ENCODE measurements around the gene SSTR3. TPM values are rescaled to one million over a fixed set of nuclear protein-coding genes. Genes with fewer than 3 reads are reported as not detected.
A peak's percentile ranks its signal among the peaks of the same experiment; 100 is the strongest.

Gene SSTR3
- total RNA-seq, 2 experiments from 2014 or later, result 28.1 to 28.6 TPM

DNA sequence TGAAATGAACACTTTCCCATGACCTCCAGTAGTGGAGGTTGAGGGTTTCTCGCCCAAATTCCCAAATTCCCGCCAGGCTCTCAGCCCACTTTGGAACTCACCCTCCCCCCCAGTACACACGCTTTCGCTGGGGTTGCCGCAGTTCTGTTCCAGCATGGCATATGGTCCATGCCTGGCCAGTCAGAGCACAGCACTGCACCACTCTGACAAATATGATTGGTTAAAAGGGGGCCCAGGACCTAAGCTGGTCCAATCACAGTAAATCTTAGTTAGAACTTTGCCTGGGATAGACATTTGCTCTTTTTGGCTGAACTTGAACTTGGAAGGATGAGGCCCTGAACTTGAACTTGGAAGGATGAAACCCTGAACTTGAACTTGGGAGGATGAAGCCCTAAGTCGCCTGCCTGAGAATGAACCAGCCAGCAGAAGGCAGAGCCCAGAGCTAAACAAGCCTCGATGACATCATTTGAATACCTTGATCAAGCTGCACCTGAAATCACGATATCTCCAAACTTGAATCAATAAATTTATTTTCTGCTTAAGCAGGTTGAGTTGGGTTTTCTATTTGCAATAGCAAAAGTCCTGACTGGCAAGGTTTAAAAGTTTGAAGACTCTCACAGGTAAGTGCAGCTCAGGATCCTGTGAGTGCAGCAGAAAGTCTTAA, 12.6 kb upstream of the SSTR3 start:
- DNase-seq, result no peak
- H3K27ac Mint-ChIP-seq, result peak overlapping the region; percentile 98
- H3K4me1 Mint-ChIP-seq (ENCODE audit: low read depth), result peaks cover 85% of the 10 kb centered on the region
- H3K9me3 Mint-ChIP-seq, result peaks cover 27% of the 10 kb centered on the region
- H3K4me3 Mint-ChIP-seq, result no peak overlapping the region
- intact Hi-C loops (cut with micrococcal nuclease), result loop anchor here (10.0 kb wide), 1 partner anchor 840 kb away; the partner anchor contains the start of gene MYH9
- H3K36me3 Mint-ChIP-seq (ENCODE audit: low read depth), result peaks cover 86% of the 10 kb centered on the region
- CTCF ChIA-PET, result interaction anchor here (1.1 to 5.5 kb wide), 5 partner anchors 9 to 42 kb away, joined by 3 to 40 read pairs (median 5); no protein-coding TSS in a partner anchor
- no peaks in the 10 kb centered on the region for H3K27me3 Mint-ChIP-seq (ENCODE audit: low read depth)

DNA sequence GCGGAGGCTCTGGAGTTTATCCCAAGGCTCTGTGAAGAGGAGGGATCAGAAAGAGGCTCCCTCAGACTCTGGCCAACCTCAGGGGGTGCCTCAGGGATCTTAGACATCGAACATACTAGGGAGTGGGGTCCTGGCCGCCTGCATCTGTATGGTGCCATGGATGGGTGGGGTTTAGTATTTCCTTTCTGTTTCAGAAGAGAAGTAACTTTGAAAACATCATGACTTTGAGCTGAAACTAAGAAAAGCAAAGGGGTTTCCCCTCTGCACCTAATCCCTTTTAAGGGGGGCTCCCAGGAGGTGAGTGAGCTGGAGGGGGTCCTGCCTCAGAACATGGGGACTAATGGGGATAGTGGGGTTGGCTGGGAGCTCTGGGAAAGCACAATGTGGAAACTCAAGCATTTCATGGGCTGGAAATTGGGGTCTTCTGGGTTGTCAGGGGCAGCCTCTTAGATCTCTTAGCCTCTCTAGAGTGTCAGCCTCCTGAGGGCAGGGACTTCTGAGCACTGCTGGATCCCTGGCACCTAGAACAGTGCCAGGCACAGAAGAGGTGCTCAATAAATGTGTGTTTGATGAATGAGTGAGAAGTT, 11.8 kb upstream of the SSTR3 start:
- CTCF ChIA-PET, result interaction anchor here (1.4 to 5.5 kb wide), 3 partner anchors 19 to 36 kb away, joined by 5 to 40 read pairs (median 13); no protein-coding TSS in a partner anchor
- peaks cover 86% of the 10 kb centered on the region for H3K36me3 Mint-ChIP-seq (ENCODE audit: low read depth)
- H3K9me3 Mint-ChIP-seq, result peaks cover 27% of the 10 kb centered on the region
- H3K4me1 Mint-ChIP-seq (ENCODE audit: low read depth), result peaks cover 78% of the 10 kb centered on the region
- no peaks in the 10 kb centered on the region for H3K27me3 Mint-ChIP-seq (ENCODE audit: low read depth)
- peak overlapping the region; percentile 46 for H3K4me3 Mint-ChIP-seq
- peak; percentile 58 for DNase-seq
- intact Hi-C loops (cut with micrococcal nuclease), result loop anchor here (2.0 to 10.0 kb wide), 2 partner anchors 61 to 839 kb away; partner anchors contain the start of gene MYH9
- H3K27ac Mint-ChIP-seq, result peak overlapping the region; percentile 98

DNA sequence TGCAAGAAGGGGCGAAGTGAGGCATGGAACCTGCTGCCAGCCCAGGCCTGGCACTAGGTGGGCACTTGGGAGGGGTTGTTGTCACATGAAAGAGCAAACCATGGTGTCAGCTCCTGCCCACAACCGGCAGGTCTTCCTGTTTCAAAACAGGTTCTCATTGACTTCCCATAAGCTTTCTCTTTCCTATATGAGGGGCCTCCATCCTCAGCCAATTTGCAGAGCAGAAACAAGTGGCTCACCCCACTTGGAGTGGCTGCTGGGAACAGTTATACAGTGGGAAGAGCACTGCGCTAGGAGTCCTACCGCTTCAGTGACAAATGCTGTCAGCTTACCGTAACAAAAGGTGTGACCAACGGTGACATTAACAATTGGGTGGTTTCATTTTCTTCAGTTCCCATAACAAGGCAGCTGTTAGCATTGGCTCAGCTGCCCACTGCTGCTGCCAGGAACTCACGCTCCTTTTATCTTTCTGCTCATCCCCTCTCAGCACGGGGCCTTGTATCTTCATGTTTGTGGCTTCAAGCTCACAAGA, 10.2 kb upstream of the SSTR3 start:
- intact Hi-C loops (cut with micrococcal nuclease), result loop anchor here (1.0 to 10.0 kb wide), 6 partner anchors 8 to 838 kb away; partner anchors contain the start of gene MYH9
- Mint-ChIP-seq H3K27ac (peak overlapping the region; percentile 98), H3K27me3 (ENCODE audit: low read depth) (no peaks in the 10 kb centered on the region), H3K9me3 (peaks cover 27% of the 10 kb centered on the region), H3K36me3 (ENCODE audit: low read depth) (peaks cover 84% of the 10 kb centered on the region), H3K4me1 (ENCODE audit: low read depth) (peaks cover 78% of the 10 kb centered on the region), H3K4me3 (peak overlapping the region; percentile 56)
- CTCF ChIA-PET, result interaction anchor here (1.1 to 5.5 kb wide), 5 partner anchors 8 to 38 kb away, joined by 3 to 40 read pairs (median 4); no protein-coding TSS in a partner anchor
- peak; percentile 81 for DNase-seq

DNA sequence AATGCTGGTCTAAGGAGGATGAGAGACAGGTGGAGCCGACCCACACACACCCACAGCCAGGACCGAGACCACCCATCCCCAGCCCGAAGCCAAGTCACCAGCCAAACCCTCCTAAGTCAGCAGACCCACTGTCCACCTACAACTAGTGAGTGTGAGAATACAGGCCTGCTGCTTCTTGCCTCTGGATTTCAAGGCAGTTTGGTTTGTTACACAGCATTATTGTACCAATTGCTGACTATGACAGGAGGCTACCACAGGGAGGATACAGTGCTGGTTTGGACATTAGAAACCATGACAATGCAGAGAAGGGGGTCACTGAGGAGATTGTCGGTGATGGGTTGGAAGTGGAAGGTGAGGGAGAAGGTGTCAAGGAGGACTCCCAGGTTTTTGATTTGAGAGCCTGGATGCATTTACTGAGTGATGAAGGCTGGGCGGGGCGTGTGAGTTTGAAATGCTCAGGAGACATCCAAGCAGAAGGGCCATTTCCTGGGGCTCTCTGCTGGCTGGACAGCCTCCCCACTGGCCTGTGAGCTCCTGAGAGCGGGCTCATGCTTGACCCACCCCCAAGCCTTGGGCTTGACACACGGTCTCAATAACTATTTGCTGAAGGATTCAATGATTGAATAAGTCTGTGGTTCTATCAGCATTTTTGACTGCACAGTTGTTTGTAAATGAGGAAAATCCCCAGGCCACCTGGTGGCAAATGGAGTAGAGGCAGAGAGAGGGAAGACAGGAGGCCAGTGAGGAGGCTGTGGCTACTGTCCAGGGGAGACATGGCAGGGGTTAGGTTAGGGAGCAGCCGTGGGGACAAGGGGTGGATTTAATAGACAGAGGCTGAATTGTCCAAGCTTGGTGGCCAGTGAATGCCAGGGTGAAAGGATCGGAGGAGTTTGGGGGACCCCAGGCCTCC, 9.4 kb upstream of the SSTR3 start:
- DNase-seq, result peak; percentile 55
- intact Hi-C loops (cut with micrococcal nuclease), result loop anchor here (1.0 to 10.0 kb wide), 6 partner anchors 9 to 837 kb away; partner anchors contain the start of gene MYH9
- Mint-ChIP-seq H3K27ac (peak overlapping the region; percentile 98), H3K36me3 (ENCODE audit: low read depth) (peaks cover 92% of the 10 kb centered on the region), H3K4me3 (peak overlapping the region; percentile 2), H3K27me3 (ENCODE audit: low read depth) (no peaks in the 10 kb centered on the region), H3K4me1 (ENCODE audit: low read depth) (peaks cover 85% of the 10 kb centered on the region), H3K9me3 (peaks cover 27% of the 10 kb centered on the region)
- CTCF ChIA-PET, result interaction anchor here (1.0 to 5.5 kb wide), 6 partner anchors 9 to 39 kb away, joined by 3 to 40 read pairs (median 4); no protein-coding TSS in a partner anchor

DNA sequence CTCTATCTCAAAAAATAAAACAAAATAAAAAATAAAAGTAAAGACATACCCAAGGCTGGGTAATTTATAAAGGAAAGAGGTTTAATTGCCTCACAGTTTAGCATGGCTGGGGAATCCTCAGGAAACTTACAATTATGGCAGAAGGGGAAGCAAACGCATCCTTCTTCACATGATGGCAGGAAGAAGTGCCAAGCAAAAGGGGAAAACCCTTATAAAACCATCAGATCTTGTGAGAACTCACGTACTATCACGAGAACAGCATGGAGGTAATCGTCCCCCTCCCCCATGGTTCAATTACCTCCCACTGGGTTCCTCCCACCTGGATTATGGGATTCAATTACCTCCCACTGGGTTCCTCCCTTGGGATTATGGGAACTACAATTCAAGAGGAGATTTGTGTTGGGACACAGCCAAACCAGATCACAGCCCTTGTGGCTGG, 8.3 kb upstream of the SSTR3 start:
- H3K9me3 Mint-ChIP-seq, result peaks cover 27% of the 10 kb centered on the region
- CTCF ChIA-PET, result interaction anchor here (1.0 to 2.4 kb wide), 6 partner anchors 9 to 58 kb away, joined by 3 to 10 read pairs (median 4); partner anchors contain the start of gene RAC2
- H3K36me3 Mint-ChIP-seq (ENCODE audit: low read depth), result peaks cover 90% of the 10 kb centered on the region
- intact Hi-C loops (cut with micrococcal nuclease), result loop anchor here (10.0 kb wide), 1 partner anchor 836 kb away; the partner anchor contains the start of gene MYH9
- no peaks in the 10 kb centered on the region for H3K27me3 Mint-ChIP-seq (ENCODE audit: low read depth)
- H3K4me3 Mint-ChIP-seq, result peak overlapping the region; percentile 88
- peaks cover 82% of the 10 kb centered on the region for H3K4me1 Mint-ChIP-seq (ENCODE audit: low read depth)
- DNase-seq, result peak; percentile 69
- H3K27ac Mint-ChIP-seq, result peak overlapping the region; percentile 98

DNA sequence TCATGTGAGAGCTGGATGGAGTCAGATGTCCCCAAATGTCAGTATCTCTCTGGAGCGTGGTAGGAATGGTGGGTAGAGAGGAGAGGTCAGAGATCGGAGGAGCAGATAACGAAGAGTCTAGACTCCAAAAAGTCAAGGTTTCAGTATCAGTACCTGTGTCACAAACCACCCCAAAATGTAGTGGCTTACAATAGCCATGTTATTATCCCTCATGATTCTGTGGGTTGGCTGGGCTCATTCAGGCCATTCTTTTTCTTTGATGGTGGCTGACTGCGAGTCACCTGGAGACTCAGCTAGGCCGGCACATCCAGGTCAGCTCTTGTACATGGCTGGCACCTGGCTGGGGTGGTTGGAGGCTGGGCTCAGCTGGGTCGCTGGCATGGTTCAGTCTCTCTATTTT, 7.3 kb upstream of the SSTR3 start:
- Mint-ChIP-seq H3K27ac (peak overlapping the region; percentile 98), H3K36me3 (ENCODE audit: low read depth) (peaks cover 83% of the 10 kb centered on the region), H3K4me3 (peak overlapping the region; percentile 88), H3K27me3 (ENCODE audit: low read depth) (no peaks in the 10 kb centered on the region), H3K4me1 (ENCODE audit: low read depth) (peaks cover 78% of the 10 kb centered on the region), H3K9me3 (peaks cover 22% of the 10 kb centered on the region)
- CTCF ChIA-PET, result interaction anchor here (0.6 to 2.4 kb wide), 11 partner anchors 10 to 57 kb away, joined by 3 to 10 read pairs (median 4); partner anchors contain the start of gene RAC2
- intact Hi-C loops (cut with micrococcal nuclease), result loop anchor here (2.0 kb wide), 2 partner anchors 21 to 63 kb away; partner anchors contain the start of gene CYTH4
- no peak for DNase-seq

DNA sequence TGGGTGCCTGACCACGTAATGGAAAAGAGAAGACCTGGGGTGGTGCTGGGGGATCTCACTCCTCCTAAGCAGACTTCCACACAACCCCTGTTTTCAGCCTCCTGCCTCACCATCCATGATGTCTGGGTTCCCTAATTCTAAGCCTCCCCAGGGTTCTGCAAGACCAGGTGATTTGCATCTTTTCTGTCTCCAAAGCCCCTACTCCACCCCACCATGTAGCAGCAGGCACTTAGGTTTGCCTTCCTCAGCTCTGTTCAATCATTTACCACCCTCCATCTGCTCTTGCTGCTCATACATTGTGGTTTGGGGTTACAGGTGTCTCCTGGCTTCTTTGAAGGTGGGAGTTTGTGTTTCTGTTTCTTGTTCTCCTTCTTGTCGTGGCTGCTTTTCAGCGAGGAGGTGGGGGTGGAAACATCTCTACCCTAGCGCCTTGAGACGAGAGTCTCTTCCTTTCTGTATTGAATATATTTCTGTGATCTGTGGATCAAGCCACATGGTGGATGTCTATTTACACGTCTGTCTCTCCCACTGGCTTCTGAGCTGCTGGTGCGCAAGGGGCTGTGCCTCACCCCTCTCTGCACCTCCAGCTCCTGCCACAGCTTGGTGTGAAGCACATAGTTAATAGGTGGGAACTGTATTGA, 6.6 kb upstream of the SSTR3 start:
- H3K36me3 Mint-ChIP-seq (ENCODE audit: low read depth), result peaks cover 78% of the 10 kb centered on the region
- peaks cover 75% of the 10 kb centered on the region for H3K4me1 Mint-ChIP-seq (ENCODE audit: low read depth)
- CTCF ChIA-PET, result interaction anchor here (0.8 to 2.4 kb wide), 9 partner anchors 11 to 52 kb away, joined by 3 to 10 read pairs (median 4); partner anchors contain the start of gene RAC2
- H3K27ac Mint-ChIP-seq, result peak overlapping the region; percentile 98
- peak; percentile 86 for DNase-seq
- peak overlapping the region; percentile 88 for H3K4me3 Mint-ChIP-seq
- H3K27me3 Mint-ChIP-seq (ENCODE audit: low read depth), result no peaks in the 10 kb centered on the region
- intact Hi-C loops (cut with micrococcal nuclease), result loop anchor here (2.0 kb wide), 2 partner anchors 20 to 64 kb away; partner anchors contain the start of gene CYTH4
- H3K9me3 Mint-ChIP-seq, result peaks cover 16% of the 10 kb centered on the region

DNA sequence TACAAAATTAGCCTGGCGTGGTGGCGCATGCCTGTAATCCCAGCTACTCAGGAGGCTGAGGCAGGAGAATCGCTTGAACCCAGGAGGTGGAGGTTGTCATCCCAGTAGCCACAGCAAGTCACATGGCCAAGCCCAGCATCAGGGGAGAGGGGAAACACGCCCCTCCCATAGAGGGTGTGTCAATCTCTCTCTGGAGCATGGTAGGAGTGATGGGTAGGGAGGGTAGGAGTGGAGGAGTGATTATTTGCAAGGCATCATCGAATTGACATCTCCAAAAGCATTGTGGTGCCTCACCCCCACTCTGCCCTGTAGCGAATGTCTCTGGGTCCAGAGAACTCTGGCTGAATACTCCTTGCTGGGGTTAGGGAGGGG, 6.1 kb upstream of the SSTR3 start:
- Mint-ChIP-seq H3K27ac (peak overlapping the region; percentile 98), H3K4me3 (peak overlapping the region; percentile 88), H3K4me1 (ENCODE audit: low read depth) (peaks cover 74% of the 10 kb centered on the region), H3K27me3 (ENCODE audit: low read depth) (no peaks in the 10 kb centered on the region), H3K36me3 (ENCODE audit: low read depth) (peaks cover 77% of the 10 kb centered on the region), H3K9me3 (peaks cover 12% of the 10 kb centered on the region)
- peak; percentile 55 for DNase-seq
- CTCF ChIA-PET, result interaction anchor here (0.7 to 2.4 kb wide), 4 partner anchors 9 to 19 kb away, joined by 3 to 15 read pairs (median 7); no protein-coding TSS in a partner anchor
- intact Hi-C loops (cut with micrococcal nuclease), result loop anchor here (2.0 kb wide), 2 partner anchors 20 to 64 kb away; partner anchors contain the start of gene CYTH4

DNA sequence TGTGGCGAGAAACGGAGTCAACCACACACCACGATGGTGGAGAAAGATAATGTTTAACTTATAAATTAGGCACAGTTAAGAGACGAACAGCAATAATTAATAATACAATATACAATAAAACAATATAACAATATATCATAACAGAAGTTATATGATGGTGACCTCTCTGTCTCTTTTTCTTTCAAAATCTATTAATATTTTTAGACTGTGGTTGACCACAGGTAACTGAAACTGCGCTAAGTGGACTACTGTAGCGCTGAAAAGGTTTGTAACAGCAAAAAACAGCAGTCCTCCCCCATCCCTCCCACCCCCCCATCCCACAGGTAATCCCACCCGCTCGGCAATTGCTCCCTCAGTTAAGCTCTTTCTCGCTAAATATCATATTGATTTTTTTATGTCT, 3.6 kb upstream of the SSTR3 start:
- CTCF ChIA-PET, result interaction anchor here (0.6 to 1.8 kb wide), 5 partner anchors 10 to 43 kb away, joined by 3 to 8 read pairs (median 3); no protein-coding TSS in a partner anchor
- Mint-ChIP-seq H3K9me3 (peaks cover 3% of the 10 kb centered on the region), H3K27me3 (ENCODE audit: low read depth) (no peaks in the 10 kb centered on the region), H3K4me1 (ENCODE audit: low read depth) (peaks cover 63% of the 10 kb centered on the region), H3K36me3 (ENCODE audit: low read depth) (peaks cover 56% of the 10 kb centered on the region), H3K4me3 (no peak overlapping the region), H3K27ac (no peak overlapping the region)
- DNase-seq, result no peak
- intact Hi-C loops (cut with micrococcal nuclease), result no loop called here

DNA sequence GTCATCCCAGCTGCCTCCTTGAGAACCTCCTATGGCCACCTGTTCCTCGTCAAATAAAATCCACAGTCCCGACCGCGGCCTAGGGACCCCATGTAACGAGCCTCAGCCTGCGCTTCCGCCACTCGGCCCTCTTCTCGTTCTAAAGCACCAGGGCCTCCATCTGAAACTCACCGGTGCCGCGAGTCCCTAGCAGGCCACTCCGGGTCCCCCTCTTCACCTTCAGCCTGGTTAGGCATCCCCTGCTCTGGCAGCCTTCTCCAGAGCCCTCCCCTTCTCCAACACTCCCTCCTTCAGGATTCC, 2.4 kb upstream of the SSTR3 start:
- H3K27me3 Mint-ChIP-seq (ENCODE audit: low read depth), result no peaks in the 10 kb centered on the region
- no peak overlapping the region for H3K4me3 Mint-ChIP-seq
- no peak overlapping the region for H3K27ac Mint-ChIP-seq
- intact Hi-C loops (cut with micrococcal nuclease), result no loop called here
- peak; percentile 2 for DNase-seq
- peaks cover 46% of the 10 kb centered on the region for H3K36me3 Mint-ChIP-seq (ENCODE audit: low read depth)
- H3K4me1 Mint-ChIP-seq (ENCODE audit: low read depth), result peaks cover 66% of the 10 kb centered on the region
- CTCF ChIA-PET, result interaction anchor here (1.8 kb wide), 1 partner anchor 15 kb away, joined by 8 read pairs; no protein-coding TSS in a partner anchor
- no peaks in the 10 kb centered on the region for H3K9me3 Mint-ChIP-seq
